Measurements from ENCODE around the gene ST3GAL5.

- TF ChIP-seq, protein P1, sequence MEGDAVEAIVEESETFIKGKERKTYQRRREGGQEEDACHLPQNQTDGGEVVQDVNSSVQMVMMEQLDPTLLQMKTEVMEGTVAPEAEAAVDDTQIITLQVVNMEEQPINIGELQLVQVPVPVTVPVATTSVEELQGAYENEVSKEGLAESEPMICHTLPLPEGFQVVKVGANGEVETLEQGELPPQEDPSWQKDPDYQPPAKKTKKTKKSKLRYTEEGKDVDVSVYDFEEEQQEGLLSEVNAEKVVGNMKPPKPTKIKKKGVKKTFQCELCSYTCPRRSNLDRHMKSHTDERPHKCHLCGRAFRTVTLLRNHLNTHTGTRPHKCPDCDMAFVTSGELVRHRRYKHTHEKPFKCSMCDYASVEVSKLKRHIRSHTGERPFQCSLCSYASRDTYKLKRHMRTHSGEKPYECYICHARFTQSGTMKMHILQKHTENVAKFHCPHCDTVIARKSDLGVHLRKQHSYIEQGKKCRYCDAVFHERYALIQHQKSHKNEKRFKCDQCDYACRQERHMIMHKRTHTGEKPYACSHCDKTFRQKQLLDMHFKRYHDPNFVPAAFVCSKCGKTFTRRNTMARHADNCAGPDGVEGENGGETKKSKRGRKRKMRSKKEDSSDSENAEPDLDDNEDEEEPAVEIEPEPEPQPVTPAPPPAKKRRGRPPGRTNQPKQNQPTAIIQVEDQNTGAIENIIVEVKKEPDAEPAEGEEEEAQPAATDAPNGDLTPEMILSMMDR (IDR thresholded peaks at IDR 0.05), result no peak
- no peak for TF ChIP-seq POLR2A (IDR thresholded peaks at IDR 0.05)
These were observed 44.3 kb downstream of the ST3GAL5 start for GRCh38 chr2:85844486-85844885.

Data from adrenal gland (tissue), 5 donors.